HEK293 (cell line): ENCODE measurements around the gene DCN.

ENCODE experiments used
- CTCF ChIA-PET: fragments of 350-600 bp; formaldehyde crosslinking; extraction: SDS; loops from one replicate; lab custom pipeline; 2021; ENCODE audit warnings: antibody characterized with exemption; lab: Yijun Ruan, JAX
- POLR2A ChIA-PET: fragments of 300-600 bp; formaldehyde crosslinking; extraction: SDS; loops from one replicate; lab custom pipeline; 2020; ENCODE audit warnings: antibody characterized with exemption, inconsistent platforms; lab: Yijun Ruan, JAX
- H3K27ac ChIP-seq: fragments of 200-500 bp; sonication (Bioruptor generic); 2 replicates; pipeline ENCODE4 v1.5.1; 2014; ENCODE audit warnings: low read depth, low read length, control low read depth, inconsistent platforms; ENCODE audit errors: extremely low read depth
- H3K36me3 ChIP-seq, 2 experiments: fragments of 200-500 bp in 1 of 2; sonication (Bioruptor generic) in 1 of 2; 1 replicate in 1 of 2; 2 replicates in 1 of 2; pipeline ENCODE4 v1.5.1; 2014 to 2017; ENCODE audit warnings: inconsistent platforms in 2 of 2, low read length in 2 of 2; ENCODE audit not compliant: control insufficient read depth in 2 of 2, insufficient read depth in 1 of 2
- H3K4me1 ChIP-seq: fragments of 200-500 bp; sonication (Bioruptor generic); 2 replicates; pipeline ENCODE4 v1.5.1; 2014; ENCODE audit warnings: mild to moderate bottlenecking, low read length, inconsistent platforms; ENCODE audit not compliant: control insufficient read depth, insufficient read depth
- H3K4me3 ChIP-seq: 2 replicates; pipeline ENCODE4 v1.5.1; 2011; ENCODE audit warnings: low read depth, mild to moderate bottlenecking, control low read depth, low read length, moderate library complexity
- H3K9me3 ChIP-seq: fragments of 200-500 bp; sonication (Bioruptor generic); 2 replicates; pipeline ENCODE4 v1.5.1; 2014; ENCODE audit warnings: low read depth, low read length, inconsistent platforms; ENCODE audit not compliant: control insufficient read depth, insufficient read depth
- GFI1B ChIP-seq: fragments of 450-650 bp; formaldehyde crosslinking; IDR thresholded peaks from 2 replicates; pipeline ENCODE4 v1.5.1; 2016; ENCODE audit warnings: missing biosample characterization, missing genetic modification characterization
- KLF10 ChIP-seq: fragments of 450-650 bp; IDR thresholded peaks from 2 replicates; pipeline ENCODE4 v1.5.1; 2018; ENCODE audit warnings: missing biosample characterization, mild to moderate bottlenecking, missing genetic modification characterization
- ZBTB1 ChIP-seq: fragments of 450-650 bp; formaldehyde crosslinking; IDR thresholded peaks from 2 replicates; pipeline ENCODE4 v1.5.1; 2016; ENCODE audit warnings: missing biosample characterization, missing genetic modification characterization
- ZIC2 ChIP-seq: fragments of 450-650 bp; formaldehyde crosslinking; IDR thresholded peaks from 2 replicates; pipeline ENCODE4 v1.5.1; 2016; ENCODE audit warnings: missing biosample characterization, missing genetic modification characterization
- ZNF133 ChIP-seq: fragments of 450-650 bp; formaldehyde crosslinking; IDR thresholded peaks from 2 replicates; pipeline ENCODE4 v1.5.1; 2016; ENCODE audit warnings: missing biosample characterization, missing genetic modification characterization
- ZNF155 ChIP-seq: fragments of 450-650 bp; formaldehyde crosslinking; IDR thresholded peaks from 2 replicates; pipeline ENCODE4 v1.5.1; 2016; ENCODE audit warnings: missing biosample characterization, missing genetic modification characterization
- ZNF292 ChIP-seq: fragments of 450-650 bp; formaldehyde crosslinking; IDR thresholded peaks from 2 replicates; pipeline ENCODE4 v1.5.1; 2016; ENCODE audit warnings: low read depth, missing biosample characterization, missing genetic modification characterization, borderline replicate concordance
- ZNF335 ChIP-seq: fragments of 450-650 bp; formaldehyde crosslinking; conservative IDR thresholded peaks from 2 replicates; pipeline ENCODE4 v1.5.1; 2016; ENCODE audit warnings: missing biosample characterization, missing genetic modification characterization
- ZNF529 ChIP-seq: fragments of 450-650 bp; formaldehyde crosslinking; IDR thresholded peaks from 2 replicates; pipeline ENCODE4 v1.5.1; 2017; ENCODE audit warnings: missing genetic modification characterization, missing biosample characterization; ENCODE audit not compliant: insufficient replicate concordance
- ZNF548 ChIP-seq: fragments of 450-650 bp; formaldehyde crosslinking; IDR thresholded peaks from 2 replicates; pipeline ENCODE4 v1.5.1; 2016; ENCODE audit warnings: missing biosample characterization, missing genetic modification characterization
- ZNF585B ChIP-seq: fragments of 450-650 bp; formaldehyde crosslinking; IDR thresholded peaks from 2 replicates; pipeline ENCODE4 v1.5.1; 2016; ENCODE audit warnings: missing biosample characterization, missing genetic modification characterization
- ZNF600 ChIP-seq: fragments of 450-650 bp; formaldehyde crosslinking; IDR thresholded peaks from 2 replicates; pipeline ENCODE4 v1.5.1; 2016; ENCODE audit warnings: missing biosample characterization, missing genetic modification characterization
- ZNF623 ChIP-seq: fragments of 450-650 bp; formaldehyde crosslinking; IDR thresholded peaks from 2 replicates; pipeline ENCODE4 v1.5.1; 2016; ENCODE audit warnings: missing biosample characterization, missing genetic modification characterization
- ZNF629 ChIP-seq: fragments of 450-650 bp; formaldehyde crosslinking; IDR thresholded peaks from 2 replicates; pipeline ENCODE4 v1.5.1; 2017; ENCODE audit warnings: missing biosample characterization, missing genetic modification characterization
- ZNF677 ChIP-seq: fragments of 450-650 bp; IDR thresholded peaks from 2 replicates; pipeline ENCODE4 v1.5.0; 2018; ENCODE audit warnings: missing biosample characterization, mild to moderate bottlenecking, missing genetic modification characterization, moderate library complexity
- ZSCAN30 ChIP-seq: fragments of 450-650 bp; IDR thresholded peaks from 2 replicates; pipeline ENCODE4 v1.5.1; 2018; ENCODE audit warnings: missing biosample characterization, mild to moderate bottlenecking, missing genetic modification characterization, moderate library complexity
- TF ChIP-seq, protein P1 (sequence below): fragments of 450-650 bp; formaldehyde crosslinking; IDR thresholded peaks from 2 replicates; pipeline ENCODE4 v1.5.1; 2016; ENCODE audit warnings: missing biosample characterization, missing genetic modification characterization
- TF ChIP-seq, protein P2 (sequence below): fragments of 450-650 bp; formaldehyde crosslinking; IDR thresholded peaks from 2 replicates; pipeline ENCODE4 v1.5.1; 2016; ENCODE audit warnings: missing biosample characterization, missing genetic modification characterization
- TF ChIP-seq, protein P3 (sequence below): fragments of 450-650 bp; formaldehyde crosslinking; IDR thresholded peaks from 2 replicates; pipeline ENCODE4 v1.5.1; 2016; ENCODE audit warnings: missing biosample characterization, missing genetic modification characterization
- TF ChIP-seq, protein P4 (sequence below): fragments of 450-650 bp; formaldehyde crosslinking; IDR thresholded peaks from 2 replicates; pipeline ENCODE4 v1.5.1; 2016; ENCODE audit warnings: missing biosample characterization, missing genetic modification characterization

Gene DCN

DNA sequence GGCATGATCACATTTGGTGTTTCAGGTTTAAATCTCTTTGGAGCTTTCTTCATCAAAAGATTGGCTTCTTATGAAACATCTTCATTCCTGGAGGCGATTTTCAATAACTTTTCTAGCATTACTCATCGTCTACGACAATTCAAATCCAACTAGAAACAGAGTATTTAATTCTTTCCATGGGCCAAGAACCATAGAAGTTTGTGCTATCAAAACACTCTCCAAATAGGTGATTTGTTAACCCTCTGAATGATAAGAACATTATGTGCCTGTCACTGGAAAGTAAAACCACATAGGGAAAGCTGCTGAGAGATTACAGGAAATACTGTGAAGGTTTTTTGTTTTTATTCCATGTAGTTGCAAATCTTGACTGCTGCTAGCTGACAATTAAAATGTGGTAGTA lies 6.9 kb upstream of the DCN start:
- H3K27ac ChIP-seq: no peak overlapping the region
- ChIA-PET POLR2A (interaction anchor here (0.6 kb wide), 1 partner anchor 334 kb away, joined by 5 read pairs; no protein-coding TSS in a partner anchor), CTCF (interaction anchor here (0.6 kb wide), 1 partner anchor 257 kb away, joined by 3 read pairs; no protein-coding TSS in a partner anchor)
- no peak for TF ChIP-seq ZBTB1 (tag by site-specific recombination)
- no peaks in the 10 kb centered on the region for H3K9me3 ChIP-seq
- no peak overlapping the region for H3K4me3 ChIP-seq
- H3K36me3 ChIP-seq: no peaks in the 10 kb centered on the region
- H3K4me1 ChIP-seq: no peaks in the 10 kb centered on the region

DNA sequence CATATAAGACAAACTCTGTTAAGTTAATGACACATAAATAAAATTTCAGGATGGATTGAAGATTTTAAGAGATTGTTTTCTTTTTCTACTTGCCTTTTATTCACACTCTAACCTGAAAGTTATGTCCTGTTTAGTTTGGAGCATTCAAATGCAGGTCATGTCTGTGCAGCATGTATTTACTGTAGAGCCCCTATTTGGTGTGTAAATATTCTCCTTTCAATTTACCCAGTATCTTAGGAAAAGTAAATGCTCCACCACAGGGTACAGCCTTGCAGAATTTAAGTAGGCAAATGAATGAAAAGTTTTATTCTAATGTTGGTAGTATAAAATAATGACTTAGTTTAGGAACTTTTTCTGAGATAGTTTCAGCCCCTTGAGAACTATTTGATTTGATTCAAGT lies 6.2 kb upstream of the DCN start:
- TF ChIP-seq ZNF585B (no peak), GFI1B (tag by site-specific recombination) (no peak), ZNF548 (tag by site-specific recombination) (no peak), ZNF529 (tag by site-specific recombination) (no peak), ZNF629 (no peak), ZNF600 (tag by site-specific recombination) (no peak), ZNF677 (tag by site-specific recombination) (no peak), ZSCAN30 (tag by site-specific recombination) (no peak), ZNF623 (tag by site-specific recombination) (no peak), ZNF292 (tag by site-specific recombination) (no peak), ZIC2 (tag by site-specific recombination) (no peak)
- TF ChIP-seq, protein P1, sequence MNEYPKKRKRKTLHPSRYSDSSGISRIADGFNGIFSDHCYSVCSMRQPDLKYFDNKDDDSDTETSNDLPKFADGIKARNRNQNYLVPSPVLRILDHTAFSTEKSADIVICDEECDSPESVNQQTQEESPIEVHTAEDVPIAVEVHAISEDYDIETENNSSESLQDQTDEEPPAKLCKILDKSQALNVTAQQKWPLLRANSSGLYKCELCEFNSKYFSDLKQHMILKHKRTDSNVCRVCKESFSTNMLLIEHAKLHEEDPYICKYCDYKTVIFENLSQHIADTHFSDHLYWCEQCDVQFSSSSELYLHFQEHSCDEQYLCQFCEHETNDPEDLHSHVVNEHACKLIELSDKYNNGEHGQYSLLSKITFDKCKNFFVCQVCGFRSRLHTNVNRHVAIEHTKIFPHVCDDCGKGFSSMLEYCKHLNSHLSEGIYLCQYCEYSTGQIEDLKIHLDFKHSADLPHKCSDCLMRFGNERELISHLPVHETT (tag by site-specific recombination): no peak
- TF ChIP-seq, protein P2, sequence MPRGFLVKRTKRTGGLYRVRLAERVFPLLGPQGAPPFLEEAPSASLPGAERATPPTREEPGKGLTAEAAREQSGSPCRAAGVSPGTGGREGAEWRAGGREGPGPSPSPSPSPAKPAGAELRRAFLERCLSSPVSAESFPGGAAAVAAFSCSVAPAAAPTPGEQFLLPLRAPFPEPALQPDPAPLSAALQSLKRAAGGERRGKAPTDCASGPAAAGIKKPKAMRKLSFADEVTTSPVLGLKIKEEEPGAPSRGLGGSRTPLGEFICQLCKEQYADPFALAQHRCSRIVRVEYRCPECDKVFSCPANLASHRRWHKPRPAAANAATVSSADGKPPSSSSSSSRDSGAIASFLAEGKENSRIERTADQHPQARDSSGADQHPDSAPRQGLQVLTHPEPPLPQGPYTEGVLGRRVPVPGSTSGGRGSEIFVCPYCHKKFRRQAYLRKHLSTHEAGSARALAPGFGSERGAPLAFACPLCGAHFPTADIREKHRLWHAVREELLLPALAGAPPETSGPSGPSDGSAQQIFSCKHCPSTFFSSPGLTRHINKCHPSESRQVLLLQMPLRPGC: no peak
- TF ChIP-seq, protein P3, sequence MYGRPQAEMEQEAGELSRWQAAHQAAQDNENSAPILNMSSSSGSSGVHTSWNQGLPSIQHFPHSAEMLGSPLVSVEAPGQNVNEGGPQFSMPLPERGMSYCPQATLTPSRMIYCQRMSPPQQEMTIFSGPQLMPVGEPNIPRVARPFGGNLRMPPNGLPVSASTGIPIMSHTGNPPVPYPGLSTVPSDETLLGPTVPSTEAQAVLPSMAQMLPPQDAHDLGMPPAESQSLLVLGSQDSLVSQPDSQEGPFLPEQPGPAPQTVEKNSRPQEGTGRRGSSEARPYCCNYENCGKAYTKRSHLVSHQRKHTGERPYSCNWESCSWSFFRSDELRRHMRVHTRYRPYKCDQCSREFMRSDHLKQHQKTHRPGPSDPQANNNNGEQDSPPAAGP: no peak
- TF ChIP-seq, protein P4, sequence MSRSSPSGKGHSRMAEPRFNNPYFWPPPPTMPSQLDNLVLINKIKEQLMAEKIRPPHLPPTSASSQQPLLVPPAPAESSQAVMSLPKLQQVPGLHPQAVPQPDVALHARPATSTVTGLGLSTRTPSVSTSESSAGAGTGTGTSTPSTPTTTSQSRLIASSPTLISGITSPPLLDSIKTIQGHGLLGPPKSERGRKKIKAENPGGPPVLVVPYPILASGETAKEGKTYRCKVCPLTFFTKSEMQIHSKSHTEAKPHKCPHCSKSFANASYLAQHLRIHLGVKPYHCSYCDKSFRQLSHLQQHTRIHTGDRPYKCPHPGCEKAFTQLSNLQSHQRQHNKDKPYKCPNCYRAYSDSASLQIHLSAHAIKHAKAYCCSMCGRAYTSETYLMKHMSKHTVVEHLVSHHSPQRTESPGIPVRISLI (tag by site-specific recombination): no peak
- TF ChIP-seq, all 188 proteins: peak for 0
- ChIA-PET POLR2A (no interaction called here), CTCF (interaction anchor here (0.6 kb wide), 1 partner anchor 258 kb away, joined by 3 read pairs; no protein-coding TSS in a partner anchor)
- Histone ChIP-seq H3K27ac (no peak overlapping the region), H3K36me3 (no peaks in the 10 kb centered on the region), H3K9me3 (no peaks in the 10 kb centered on the region), H3K4me1 (no peaks in the 10 kb centered on the region), H3K4me3 (no peak overlapping the region)

DNA sequence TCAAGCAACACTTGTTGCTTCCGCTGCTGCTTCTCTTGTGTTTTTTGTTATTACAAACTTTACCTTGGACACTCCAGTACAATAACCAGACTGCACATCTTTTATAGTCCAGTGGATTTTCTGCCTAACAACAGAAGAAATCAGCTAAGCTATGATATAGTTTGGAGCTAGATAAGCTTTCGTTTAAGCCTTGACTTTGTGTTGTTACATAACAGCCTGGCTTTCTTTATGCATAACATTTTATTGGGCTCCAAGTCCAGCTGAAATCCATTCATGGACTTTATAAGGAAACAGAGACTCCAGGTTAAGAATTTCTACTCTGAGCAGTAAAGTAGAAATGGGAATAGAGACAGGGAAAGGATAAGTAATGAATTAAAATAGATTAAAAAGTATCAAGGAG lies 3.5 kb upstream of the DCN start:
- Histone ChIP-seq H3K36me3 (no peaks in the 10 kb centered on the region), H3K4me1 (peaks cover 3% of the 10 kb centered on the region; the same call in 1 of the 2 replicates), H3K27ac (no peak overlapping the region), H3K4me3 (no peak overlapping the region), H3K9me3 (no peaks in the 10 kb centered on the region)
- ChIA-PET CTCF (no interaction called here), POLR2A (no interaction called here)
- no peak for TF ChIP-seq ZNF155 (tag by site-specific recombination)
- TF ChIP-seq KLF10: no peak
- TF ChIP-seq ZNF133: no peak
- TF ChIP-seq ZNF335 (tag by site-specific recombination): no peak
